K562 (cell line): ENCODE measurements around the gene RAB40B. TPM values are rescaled to one million over a fixed set of nuclear protein-coding genes. Genes with fewer than 3 reads are reported as not detected.

ENCODE experiments used
- ATAC-seq: fragments of 200-7000 bp; cut with Tn5 transposase; 3 replicates; pipeline ENCODE4 v1.9.1; 2020; ENCODE audit warnings: moderate library complexity
- BruUV-seq: library from RNA; stranded (reverse); fragments of 400-500 nt; replicated peaks from 2 replicates; lab custom pipeline; 2021; lab: Mats Ljungman, UMichigan
- CTCF ChIA-PET: fragments of 300-600 bp; formaldehyde crosslinking; extraction: SDS; loops from one replicate; lab custom pipeline; 2021; ENCODE audit warnings: low intra/inter-chr PET ratio; lab: Yijun Ruan, JAX
- POLR2A ChIA-PET: fragments of 300-600, 350-650 bp; sonication (Branson Sonifier 250); formaldehyde crosslinking; extraction: SDS; loops from one replicate; lab custom pipeline; 2021; ENCODE audit warnings: antibody characterized with exemption, inconsistent platforms; lab: Yijun Ruan, JAX
- DNase-seq, 4 experiments: peaks; one replicate each; pipeline versions ENCODE4 v3.0.0 to v3.0.0-alpha.2; 2011 to 2018; ENCODE audit warnings: low spot score in 3 of 4, mixed read lengths in 3 of 4; ENCODE audit errors: extremely low read depth in 1 of 4
- FAIRE-seq: peaks from 2 replicates; lab custom pipeline; 2011; peaks lifted over from hg19 to GRCh38; lab: Jason Lieb, UNC
- H2AFZ ChIP-seq: 2 replicates; pipeline ENCODE4 v1.6.0; 2011; ENCODE audit warnings: low read depth, low read length, control low read depth, inconsistent platforms
- H3K27ac ChIP-seq: fragments of 200-600 bp; 3 replicates; pipeline ENCODE4 v1.8.0; 2011; ENCODE audit warnings: low read depth, mild to moderate bottlenecking, control low read depth, inconsistent platforms, low read length, moderate library complexity, mixed read lengths; ENCODE audit errors: extremely low read depth
- H3K27me3 ChIP-seq, 2 experiments: fragments of 300-600 bp in 1 of 2; 2 replicates in 1 of 2; 3 replicates in 1 of 2; pipeline versions ENCODE4 v1.6.0 to v1.8.0; 2011; ENCODE audit warnings: inconsistent platforms in 2 of 2, low read length in 2 of 2, mild to moderate bottlenecking in 1 of 2, mixed read lengths in 1 of 2, moderate library complexity in 1 of 2; ENCODE audit not compliant: control insufficient read depth in 2 of 2, insufficient read depth in 2 of 2
- H3K36me3 ChIP-seq: fragments of 300-600 bp; 3 replicates; pipeline ENCODE4 v1.8.0; 2011; ENCODE audit warnings: mild to moderate bottlenecking, low read length, inconsistent platforms; ENCODE audit not compliant: control insufficient read depth, insufficient read depth
- H3K4me1 ChIP-seq, 2 experiments: fragments of 200-600 bp in 1 of 2; replicated peaks in 1 of 2; 2 replicates in 1 of 2; 3 replicates in 1 of 2; pipeline versions ENCODE4 v1.5.1 to v1.8.0; 2011; ENCODE audit warnings: inconsistent platforms in 2 of 2, low read length in 2 of 2, mild to moderate bottlenecking in 1 of 2, mixed read lengths in 1 of 2, moderate library complexity in 1 of 2; ENCODE audit not compliant: control insufficient read depth in 2 of 2, insufficient read depth in 2 of 2
- H3K4me2 ChIP-seq: 2 replicates; pipeline ENCODE4 v1.6.1; 2011; ENCODE audit warnings: low read length, control low read depth, inconsistent platforms, mixed read lengths; ENCODE audit not compliant: insufficient read depth
- H3K4me3 ChIP-seq: fragments of 200-600 bp; sonication (generic), shearing (Covaris generic); 2 replicates; pipeline ENCODE4 v1.5.1; 2016; ENCODE audit warnings: control low read depth, inconsistent platforms
- H3K79me2 ChIP-seq: fragments of 200-600 bp; 3 replicates; pipeline ENCODE4 v1.8.0; 2011; ENCODE audit warnings: low read length, inconsistent platforms; ENCODE audit not compliant: control insufficient read depth, insufficient read depth
- H3K9ac ChIP-seq, 2 experiments: 2 replicates each; pipeline versions ENCODE4 v1.6.0 to v1.6.1; 2011; ENCODE audit warnings: low read depth in 2 of 2, low read length in 2 of 2, control low read depth in 1 of 2, inconsistent platforms in 1 of 2, mild to moderate bottlenecking in 1 of 2, mixed read lengths in 1 of 2; ENCODE audit not compliant: insufficient read depth in 1 of 2
- H3K9me1 ChIP-seq: one replicate; pipeline ENCODE4 v1.6.0; 2011; ENCODE audit warnings: inconsistent platforms, mild to moderate bottlenecking, low read length, moderate library complexity; ENCODE audit not compliant: control insufficient read depth, insufficient read depth
- H3K9me3 ChIP-seq: replicated peaks from 2 replicates; pipeline ENCODE4 v1.5.1; 2011; ENCODE audit warnings: low read depth, low read length, inconsistent platforms; ENCODE audit not compliant: control insufficient read depth, insufficient read depth
- H4K20me1 ChIP-seq: replicated peaks from 2 replicates; pipeline ENCODE4 v1.6.1; 2011; ENCODE audit warnings: low read length, inconsistent platforms, mixed read lengths; ENCODE audit not compliant: control insufficient read depth, insufficient read depth
- CHD1 ChIP-seq: fragments of 200-600 bp; sonication (generic); IDR thresholded peaks from one replicate; pipeline ENCODE4 v1.6.1; 2012; ENCODE audit warnings: mild to moderate bottlenecking, moderate library complexity, low read length, inconsistent platforms
- POLR2A ChIP-seq: fragments of 450-650 bp; conservative IDR thresholded peaks from 2 replicates; pipeline ENCODE4 v1.6.1; 2016
- RFX5 ChIP-seq: IDR thresholded peaks from 2 replicates; pipeline ENCODE4 v1.6.1; 2011; ENCODE audit warnings: low read depth, mild to moderate bottlenecking, improper control_type of control experiment, low read length
- SMARCE1 ChIP-seq: fragments of 450-650 bp; IDR thresholded peaks from 2 replicates; pipeline ENCODE4 v1.7.1; 2016; ENCODE audit warnings: mild to moderate bottlenecking
- SP1 ChIP-seq: sonication (generic); formaldehyde crosslinking; IDR thresholded peaks from 2 replicates; pipeline ENCODE4 v1.8.1; 2022; ENCODE audit warnings: mild to moderate bottlenecking, missing genetic modification reagents
- SPI1 ChIP-seq: IDR thresholded peaks from 2 replicates; pipeline ENCODE4 v1.6.1; 2011; ENCODE audit warnings: low read depth, low read length, control low read depth, borderline replicate concordance
- TCFL5 ChIP-seq: fragments of 250-450 bp; sonication (Bioruptor Pico); conservative IDR thresholded peaks from 2 replicates; pipeline ENCODE4 v1.6.1; 2021; ENCODE audit warnings: mild to moderate bottlenecking, moderate library complexity, matching md5 sums
- ZFX ChIP-seq: sonication (generic); formaldehyde crosslinking; IDR thresholded peaks from 2 replicates; pipeline ENCODE4 v1.8.0; 2022; ENCODE audit warnings: mild to moderate bottlenecking, missing genetic modification reagents, moderate library complexity
- ZNF165 ChIP-seq: fragments of 250-450 bp; sonication (Bioruptor Pico); IDR thresholded peaks from 2 replicates; pipeline ENCODE4 v1.4.0; 2020; ENCODE audit warnings: borderline replicate concordance
- ZNF24 ChIP-seq: fragments of 450-650 bp; IDR thresholded peaks from 2 replicates; pipeline ENCODE4 v1.6.1; 2016
- ZNF253 ChIP-seq: fragments of 250-450 bp; sonication (Bioruptor Pico); conservative IDR thresholded peaks from 2 replicates; pipeline ENCODE4 v1.6.1; 2021; ENCODE audit warnings: mild to moderate bottlenecking
- ZNF436 ChIP-seq: fragments of 250-450, 450-650 bp; sonication (Bioruptor Pico); formaldehyde crosslinking; IDR thresholded peaks from 2 replicates; pipeline ENCODE4 v1.7.0; 2020; ENCODE audit warnings: mild to moderate bottlenecking
- WGBS: fragments of 100-300 bp; shearing (Covaris generic); methylation state at CpG from one replicate; pipeline ENCODE4 v1.1.6; 2016; ENCODE audit warnings: low coverage, mixed read lengths; ENCODE audit not compliant: insufficient coverage; ENCODE audit errors: missing lambda C conversion rate; 5-methylcytosine and 5-hydroxymethylcytosine counted together
- in situ Hi-C: fragments of 300-500 bp; cut with MboI; formaldehyde crosslinking; loops from 4 replicates; pipeline ENCODE4 v1.15.0; 2018; ENCODE audit warnings: inconsistent platforms, mixed read lengths
- intact Hi-C: fragments of 100-400 bp; cut with micrococcal nuclease; formaldehyde crosslinking; loops from 2 replicates; pipeline ENCODE4 v1.14.2; 2022
- polyA plus RNA-seq, 8 experiments: library from polyadenylated mRNA; depleted of rRNA in 4 of 8; stranded (reverse) in 5 of 8; unstranded in 3 of 8; fragments of >200 nt; fragmentation: Nextera tagmentation in 2 of 8; fragmentation: Illumina TruSeq in 1 of 8; extraction: Ambion mirVana in 2 of 8; extraction: Trizol in 1 of 8; gene quantifications; 2 replicates each; pipeline versions ENCODE4 v1.2.1 to v1.2.3, GENCODE V29; 2011 to 2014; ENCODE audit warnings: inconsistent platforms in 1 of 8, missing spikeins in 1 of 8
- total RNA-seq, 7 experiments: library from RNA; depleted of rRNA in 6 of 7; stranded (reverse); fragments of >200 nt in 6 of 7; fragmentation: Illumina TruSeq in 2 of 7; extraction: Trizol in 2 of 7; gene quantifications; 2 replicates each; pipeline versions ENCODE4 v1.2.1 to v1.2.3, GENCODE V29; 2011 to 2021; ENCODE audit warnings: low replicate concordance in 1 of 7
- TF ChIP-seq, protein P1 (sequence below): fragments of 450-650 bp; IDR thresholded peaks from one replicate; pipeline ENCODE4 v1.6.1; 2018; ENCODE audit warnings: mild to moderate bottlenecking, moderate library complexity; ENCODE audit not compliant: partially characterized antibody
- TF ChIP-seq, protein P2 (sequence below): fragments of 450-650 bp; formaldehyde crosslinking; IDR thresholded peaks from 2 replicates; pipeline ENCODE4 v1.4.0; 2022; ENCODE audit warnings: mild to moderate bottlenecking, moderate library complexity
- TF ChIP-seq, protein P3 (sequence below): sonication (generic); formaldehyde crosslinking; IDR thresholded peaks from 2 replicates; pipeline ENCODE4 v1.8.1; 2023; ENCODE audit warnings: mild to moderate bottlenecking, missing genetic modification reagents
- TF ChIP-seq, protein P4 (sequence below): sonication (generic); formaldehyde crosslinking; IDR thresholded peaks from 2 replicates; pipeline ENCODE4 v1.8.1; 2023; ENCODE audit warnings: mild to moderate bottlenecking, missing genetic modification reagents
- TF ChIP-seq, protein P5 (sequence below): fragments of 450-650 bp; IDR thresholded peaks from 2 replicates; pipeline ENCODE4 v1.6.1; 2016

The RAB40B gene
- total and polyA plus RNA-seq, 9 of the 15 experiments (the other 6 are each of a cell fraction or from before 2014, with no cell fraction given) = 0.13 to 4.6 (median 1.4) TPM

DNA sequence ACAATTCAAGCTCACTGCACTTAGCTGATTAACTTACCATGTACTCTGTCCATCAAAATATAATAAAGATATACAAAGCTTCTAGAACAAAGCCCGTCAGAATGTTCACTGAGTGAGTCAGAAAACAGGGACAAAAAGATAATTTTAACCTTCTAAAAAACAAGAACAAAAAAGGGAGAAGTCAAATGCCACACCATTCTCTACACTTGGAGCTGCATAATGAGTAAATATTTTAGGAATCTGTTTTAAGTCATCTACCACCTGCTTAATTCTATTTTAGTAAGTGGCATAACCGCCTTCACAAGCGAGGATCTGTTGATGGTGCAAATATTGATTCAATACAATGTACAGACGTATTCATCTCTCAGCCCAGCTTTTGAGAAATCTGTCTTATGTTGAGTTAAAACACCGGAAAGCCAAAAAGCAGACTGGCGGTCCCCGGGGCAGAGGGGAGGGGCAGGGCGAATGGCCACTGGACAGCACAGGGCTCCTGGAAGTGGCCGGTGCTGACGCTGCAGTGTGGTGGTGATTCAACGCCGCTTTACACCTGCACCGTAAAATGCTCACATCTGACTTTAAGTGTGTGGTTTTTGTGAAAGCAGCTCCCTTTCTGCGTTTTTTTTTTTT is 20.1 kb downstream of the RAB40B start:
- Histone ChIP-seq H3K9me3 (peaks cover 13% of the 10 kb centered on the region), H3K36me3 (no peaks in the 10 kb centered on the region), H3K9me1 (no peaks in the 10 kb centered on the region), H3K27ac (no peak overlapping the region), H3K4me1 (peaks cover 0 to 18% of the 10 kb centered on the region in 2 experiments; a peak in 2 of 5 replicates), H3K9ac (0 out of 4 replicates have a peak overlapping the region, but pooled peaks of 1 of the 2 experiments have one; percentile 36), H4K20me1 (no peaks in the 10 kb centered on the region), H2AFZ (0 out of 2 replicates have a peak overlapping the region, but pooled peaks have one; percentile 3), H3K4me2 (no peak overlapping the region), H3K79me2 (no peaks in the 10 kb centered on the region), H3K27me3 (peaks cover 7 to 29% of the 10 kb centered on the region in 2 experiments; a peak in 3 of 5 replicates), H3K4me3 (no peak overlapping the region)
- ATAC-seq (no peak), DNase-seq (no peak), FAIRE-seq (no peak)
- POLR2A ChIA-PET = interaction anchor here (1.2 to 1.8 kb wide), 2 partner anchors 8 to 10 kb away, joined by 3 to 5 read pairs; no protein-coding TSS in a partner anchor
- no TSS peak for BruUV-seq
- intact Hi-C loops (no loop called here), in situ Hi-C loops (no loop called here)
- CTCF ChIA-PET = no interaction called here
- 41% methylated on average over 14 of the region's 14 CpGs for WGBS
- TF ChIP-seq, protein P1, sequence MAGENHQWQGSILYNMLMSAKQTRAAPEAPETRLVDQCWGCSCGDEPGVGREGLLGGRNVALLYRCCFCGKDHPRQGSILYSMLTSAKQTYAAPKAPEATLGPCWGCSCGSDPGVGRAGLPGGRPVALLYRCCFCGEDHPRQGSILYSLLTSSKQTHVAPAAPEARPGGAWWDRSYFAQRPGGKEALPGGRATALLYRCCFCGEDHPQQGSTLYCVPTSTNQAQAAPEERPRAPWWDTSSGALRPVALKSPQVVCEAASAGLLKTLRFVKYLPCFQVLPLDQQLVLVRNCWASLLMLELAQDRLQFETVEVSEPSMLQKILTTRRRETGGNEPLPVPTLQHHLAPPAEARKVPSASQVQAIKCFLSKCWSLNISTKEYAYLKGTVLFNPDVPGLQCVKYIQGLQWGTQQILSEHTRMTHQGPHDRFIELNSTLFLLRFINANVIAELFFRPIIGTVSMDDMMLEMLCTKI = no peak
- no peak for TF ChIP-seq SPI1
- TF ChIP-seq ZNF24 = no peak
- TF ChIP-seq, protein P2, sequence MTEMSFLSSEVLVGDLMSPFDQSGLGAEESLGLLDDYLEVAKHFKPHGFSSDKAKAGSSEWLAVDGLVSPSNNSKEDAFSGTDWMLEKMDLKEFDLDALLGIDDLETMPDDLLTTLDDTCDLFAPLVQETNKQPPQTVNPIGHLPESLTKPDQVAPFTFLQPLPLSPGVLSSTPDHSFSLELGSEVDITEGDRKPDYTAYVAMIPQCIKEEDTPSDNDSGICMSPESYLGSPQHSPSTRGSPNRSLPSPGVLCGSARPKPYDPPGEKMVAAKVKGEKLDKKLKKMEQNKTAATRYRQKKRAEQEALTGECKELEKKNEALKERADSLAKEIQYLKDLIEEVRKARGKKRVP (CRISPR knock-in tag) = no peak
- TF ChIP-seq, protein P3, sequence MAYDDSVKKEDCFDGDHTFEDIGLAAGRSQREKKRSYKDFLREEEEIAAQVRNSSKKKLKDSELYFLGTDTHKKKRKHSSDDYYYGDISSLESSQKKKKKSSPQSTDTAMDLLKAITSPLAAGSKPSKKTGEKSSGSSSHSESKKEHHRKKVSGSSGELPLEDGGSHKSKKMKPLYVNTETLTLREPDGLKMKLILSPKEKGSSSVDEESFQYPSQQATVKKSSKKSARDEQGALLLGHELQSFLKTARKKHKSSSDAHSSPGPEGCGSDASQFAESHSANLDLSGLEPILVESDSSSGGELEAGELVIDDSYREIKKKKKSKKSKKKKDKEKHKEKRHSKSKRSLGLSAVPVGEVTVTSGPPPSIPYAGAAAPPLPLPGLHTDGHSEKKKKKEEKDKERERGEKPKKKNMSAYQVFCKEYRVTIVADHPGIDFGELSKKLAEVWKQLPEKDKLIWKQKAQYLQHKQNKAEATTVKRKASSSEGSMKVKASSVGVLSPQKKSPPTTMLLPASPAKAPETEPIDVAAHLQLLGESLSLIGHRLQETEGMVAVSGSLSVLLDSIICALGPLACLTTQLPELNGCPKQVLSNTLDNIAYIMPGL (CRISPR knock-in tag) = no peak
- no peak for TF ChIP-seq SMARCE1
- TF ChIP-seq CHD1 = no peak
- no peak for TF ChIP-seq ZNF253 (CRISPR knock-in tag)
- TF ChIP-seq, protein P4, sequence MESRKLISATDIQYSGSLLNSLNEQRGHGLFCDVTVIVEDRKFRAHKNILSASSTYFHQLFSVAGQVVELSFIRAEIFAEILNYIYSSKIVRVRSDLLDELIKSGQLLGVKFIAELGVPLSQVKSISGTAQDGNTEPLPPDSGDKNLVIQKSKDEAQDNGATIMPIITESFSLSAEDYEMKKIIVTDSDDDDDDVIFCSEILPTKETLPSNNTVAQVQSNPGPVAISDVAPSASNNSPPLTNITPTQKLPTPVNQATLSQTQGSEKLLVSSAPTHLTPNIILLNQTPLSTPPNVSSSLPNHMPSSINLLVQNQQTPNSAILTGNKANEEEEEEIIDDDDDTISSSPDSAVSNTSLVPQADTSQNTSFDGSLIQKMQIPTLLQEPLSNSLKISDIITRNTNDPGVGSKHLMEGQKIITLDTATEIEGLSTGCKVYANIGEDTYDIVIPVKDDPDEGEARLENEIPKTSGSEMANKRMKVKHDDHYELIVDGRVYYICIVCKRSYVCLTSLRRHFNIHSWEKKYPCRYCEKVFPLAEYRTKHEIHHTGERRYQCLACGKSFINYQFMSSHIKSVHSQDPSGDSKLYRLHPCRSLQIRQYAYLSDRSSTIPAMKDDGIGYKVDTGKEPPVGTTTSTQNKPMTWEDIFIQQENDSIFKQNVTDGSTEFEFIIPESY (CRISPR knock-in tag) = no peak
- no peak for TF ChIP-seq POLR2A
- no peak for TF ChIP-seq ZFX (CRISPR knock-in tag)
- TF ChIP-seq RFX5 = no peak
- no peak for TF ChIP-seq ZNF436 (CRISPR knock-in tag)
- no peak for TF ChIP-seq TCFL5 (CRISPR knock-in tag)
- TF ChIP-seq, protein P5, sequence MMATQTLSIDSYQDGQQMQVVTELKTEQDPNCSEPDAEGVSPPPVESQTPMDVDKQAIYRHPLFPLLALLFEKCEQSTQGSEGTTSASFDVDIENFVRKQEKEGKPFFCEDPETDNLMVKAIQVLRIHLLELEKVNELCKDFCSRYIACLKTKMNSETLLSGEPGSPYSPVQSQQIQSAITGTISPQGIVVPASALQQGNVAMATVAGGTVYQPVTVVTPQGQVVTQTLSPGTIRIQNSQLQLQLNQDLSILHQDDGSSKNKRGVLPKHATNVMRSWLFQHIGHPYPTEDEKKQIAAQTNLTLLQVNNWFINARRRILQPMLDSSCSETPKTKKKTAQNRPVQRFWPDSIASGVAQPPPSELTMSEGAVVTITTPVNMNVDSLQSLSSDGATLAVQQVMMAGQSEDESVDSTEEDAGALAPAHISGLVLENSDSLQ = no peak
- no peak for TF ChIP-seq SP1 (CRISPR knock-in tag)
- TF ChIP-seq ZNF165 = no peak
